Measurements from ENCODE around the gene RC3H2.

DNA sequence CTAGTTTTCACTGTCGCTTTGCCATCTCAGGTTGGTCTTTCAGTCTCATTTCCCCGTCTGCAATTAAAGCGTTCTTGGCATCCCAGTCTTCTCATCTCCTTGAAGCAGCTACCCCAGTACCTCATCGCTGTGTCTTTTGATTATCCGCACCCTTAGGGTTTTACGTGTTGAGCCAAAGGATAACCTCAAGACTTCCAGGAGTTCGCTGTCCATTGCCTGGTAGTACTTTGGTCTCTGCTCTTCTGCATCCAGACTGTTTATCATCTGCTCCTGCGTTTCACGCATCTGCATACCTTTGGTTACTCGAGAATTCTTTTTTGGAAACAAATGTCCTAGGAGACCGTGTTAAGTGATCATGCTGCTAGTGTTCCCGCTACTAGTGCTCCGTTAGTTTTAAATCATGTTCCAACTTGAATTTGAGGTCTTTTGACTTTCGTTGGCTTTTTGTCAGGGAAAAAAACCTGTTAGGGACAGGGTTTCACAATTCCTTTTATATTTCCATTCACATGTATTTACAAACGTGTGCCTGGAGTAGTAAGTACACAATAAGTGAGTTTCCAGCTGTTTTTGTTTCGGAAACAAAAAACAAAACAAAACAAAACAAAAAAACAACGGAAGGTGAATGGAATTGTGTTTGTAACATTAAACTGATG, 36.5 kb upstream of the RC3H2 start:
- TF ChIP-seq EZH2phosphoT487 (IDR thresholded peaks at IDR 0.05; ENCODE audit: borderline replicate concordance, low read depth, low read length): no peak
- TF ChIP-seq, protein P1, sequence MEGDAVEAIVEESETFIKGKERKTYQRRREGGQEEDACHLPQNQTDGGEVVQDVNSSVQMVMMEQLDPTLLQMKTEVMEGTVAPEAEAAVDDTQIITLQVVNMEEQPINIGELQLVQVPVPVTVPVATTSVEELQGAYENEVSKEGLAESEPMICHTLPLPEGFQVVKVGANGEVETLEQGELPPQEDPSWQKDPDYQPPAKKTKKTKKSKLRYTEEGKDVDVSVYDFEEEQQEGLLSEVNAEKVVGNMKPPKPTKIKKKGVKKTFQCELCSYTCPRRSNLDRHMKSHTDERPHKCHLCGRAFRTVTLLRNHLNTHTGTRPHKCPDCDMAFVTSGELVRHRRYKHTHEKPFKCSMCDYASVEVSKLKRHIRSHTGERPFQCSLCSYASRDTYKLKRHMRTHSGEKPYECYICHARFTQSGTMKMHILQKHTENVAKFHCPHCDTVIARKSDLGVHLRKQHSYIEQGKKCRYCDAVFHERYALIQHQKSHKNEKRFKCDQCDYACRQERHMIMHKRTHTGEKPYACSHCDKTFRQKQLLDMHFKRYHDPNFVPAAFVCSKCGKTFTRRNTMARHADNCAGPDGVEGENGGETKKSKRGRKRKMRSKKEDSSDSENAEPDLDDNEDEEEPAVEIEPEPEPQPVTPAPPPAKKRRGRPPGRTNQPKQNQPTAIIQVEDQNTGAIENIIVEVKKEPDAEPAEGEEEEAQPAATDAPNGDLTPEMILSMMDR (conservative IDR thresholded peaks at IDR 0.05; ENCODE audit: low read length): no peak

All from OCI-LY7 (cell line).